Central memory CD8-positive, alpha-beta T cell (primary cell): Measurements from ENCODE around the gene CCDC28B.
A peak's percentile ranks its signal among the peaks of the same experiment; 100 is the strongest.

Source experiments
- ATAC-seq: fragments of 150-1000 bp; cut with Tn5 transposase; replicated peaks from 2 replicates; pipeline ENCODE4 v1.10.0; 2022; ENCODE audit warnings: mild to moderate bottlenecking, moderate FRiP score, moderate number of reproducible peaks; ENCODE audit not compliant: poor library complexity, severe bottlenecking; ENCODE audit errors: extremely low read depth
- DNase-seq, 2 donors: peaks; one replicate each; pipeline ENCODE4 v3.0.0; 2021; ENCODE audit warnings: low spot score in 2 of 2
- H3K27ac Mint-ChIP-seq: one replicate; pipeline ENCODE4 v1.8.0; 2022; ENCODE audit warnings: low read depth, mild to moderate bottlenecking, moderate library complexity, mixed read lengths
- H3K27me3 Mint-ChIP-seq: one replicate; pipeline ENCODE4 v1.8.0; 2022; ENCODE audit warnings: mixed read lengths
- H3K36me3 Mint-ChIP-seq: one replicate; pipeline ENCODE4 v1.8.0; 2022; ENCODE audit warnings: mild to moderate bottlenecking, moderate library complexity, mixed read lengths; ENCODE audit not compliant: insufficient read depth
- H3K4me1 Mint-ChIP-seq: one replicate; pipeline ENCODE4 v1.8.0; 2022; ENCODE audit warnings: mixed read lengths
- H3K4me3 Mint-ChIP-seq: one replicate; pipeline ENCODE4 v1.8.0; 2022; ENCODE audit warnings: mild to moderate bottlenecking, moderate library complexity, mixed read lengths
- H3K9me3 Mint-ChIP-seq: one replicate; pipeline ENCODE4 v1.8.0; 2022; ENCODE audit warnings: mixed read lengths

The CCDC28B gene

GRCh38 chr1:32239790-32240139 is 39.4 kb downstream of the CCDC28B start:
- no peak for DNase-seq
- Mint-ChIP-seq H3K4me1 (peaks cover 8% of the 10 kb centered on the region), H3K9me3 (no peaks in the 10 kb centered on the region), H3K27me3 (no peaks in the 10 kb centered on the region), H3K36me3 (peaks cover 5% of the 10 kb centered on the region), H3K27ac (no peak overlapping the region), H3K4me3 (peak overlapping the region; percentile 85)
- no peak for ATAC-seq

GRCh38 chr1:32240140-32240951 is 40.0 kb downstream of the CCDC28B start:
- DNase-seq (peak in 1 of 2 donors; percentile 29), ATAC-seq (peak; percentile 75)
- H3K4me1 Mint-ChIP-seq: peaks cover 8% of the 10 kb centered on the region
- H3K36me3 Mint-ChIP-seq: peaks cover 5% of the 10 kb centered on the region
- no peak overlapping the region for H3K27ac Mint-ChIP-seq
- H3K27me3 Mint-ChIP-seq: no peaks in the 10 kb centered on the region
- no peaks in the 10 kb centered on the region for H3K9me3 Mint-ChIP-seq
- peak overlapping the region; percentile 85 for H3K4me3 Mint-ChIP-seq

GRCh38 chr1:32241001-32241763 is 40.8 kb downstream of the CCDC28B start:
- Mint-ChIP-seq H3K27me3 (no peaks in the 10 kb centered on the region), H3K9me3 (no peaks in the 10 kb centered on the region), H3K27ac (peak overlapping the region; percentile 62), H3K36me3 (peaks cover 5% of the 10 kb centered on the region), H3K4me3 (peak overlapping the region; percentile 85), H3K4me1 (peaks cover 8% of the 10 kb centered on the region)
- DNase-seq (no peak), ATAC-seq (peak; percentile 74)

GRCh38 chr1:32242341-32242851 is 42.0 kb downstream of the CCDC28B start:
- no peak overlapping the region for H3K4me3 Mint-ChIP-seq
- no peaks in the 10 kb centered on the region for H3K9me3 Mint-ChIP-seq
- H3K27me3 Mint-ChIP-seq: no peaks in the 10 kb centered on the region
- no peak for DNase-seq
- ATAC-seq: no peak
- H3K27ac Mint-ChIP-seq: no peak overlapping the region
- H3K4me1 Mint-ChIP-seq: peaks cover 8% of the 10 kb centered on the region
- H3K36me3 Mint-ChIP-seq: peaks cover 5% of the 10 kb centered on the region

GRCh38 chr1:32246888-32247273 is 46.5 kb downstream of the CCDC28B start, which contains the start of gene FAM167B:
FAM167B (plus strand) TSS chr1:32247222; CDS start chr1:32247422, 200 bp downstream.
- H3K4me3 Mint-ChIP-seq: peak within 1 kb of the TSS; percentile 97
- no peak for DNase-seq
- peaks cover 46% of the 10 kb centered on the region for H3K4me1 Mint-ChIP-seq
- H3K27ac Mint-ChIP-seq: peak within 1 kb of the TSS; percentile 98
- no peaks in the 10 kb centered on the region for H3K27me3 Mint-ChIP-seq
- H3K36me3 Mint-ChIP-seq: peaks cover 17% of the 10 kb centered on the region
- H3K9me3 Mint-ChIP-seq: no peaks in the 10 kb centered on the region
- ATAC-seq: no peak

- ATAC-seq: no peak
- Mint-ChIP-seq H3K27ac (peak overlapping the region; percentile 98), H3K9me3 (no peaks in the 10 kb centered on the region), H3K27me3 (no peaks in the 10 kb centered on the region), H3K4me3 (peak overlapping the region; percentile 97), H3K36me3 (peaks cover 20% of the 10 kb centered on the region), H3K4me1 (peaks cover 46% of the 10 kb centered on the region)
- no peak for DNase-seq
These were observed 47.1 kb downstream of the CCDC28B start for GRCh38 chr1:32247452-32247851.

- ATAC-seq: no peak
- H3K4me1 Mint-ChIP-seq: peaks cover 50% of the 10 kb centered on the region
- DNase-seq: peak; percentile 50 to 71
- no peaks in the 10 kb centered on the region for H3K27me3 Mint-ChIP-seq
- H3K9me3 Mint-ChIP-seq: no peaks in the 10 kb centered on the region
- peaks cover 22% of the 10 kb centered on the region for H3K36me3 Mint-ChIP-seq
- H3K27ac Mint-ChIP-seq: peak overlapping the region; percentile 98
- peak overlapping the region; percentile 97 for H3K4me3 Mint-ChIP-seq
These were observed 47.8 kb downstream of the CCDC28B start for GRCh38 chr1:32247983-32248889.

- H3K36me3 Mint-ChIP-seq: peaks cover 30% of the 10 kb centered on the region
- H3K4me3 Mint-ChIP-seq: peak overlapping the region; percentile 97
- no peaks in the 10 kb centered on the region for H3K9me3 Mint-ChIP-seq
These were observed 49.6 kb downstream of the CCDC28B start for GRCh38 chr1:32249831-32250525.

GRCh38 chr1:32250893-32251716 is 50.7 kb downstream of the CCDC28B start, which contains the start of gene LCK:
LCK (plus strand) TSS chr1:32251265; CDS start chr1:32274330, 23,065 bp downstream.
- Mint-ChIP-seq H3K27me3 (no peaks in the 10 kb centered on the region), H3K27ac (peak within 1 kb of the TSS; percentile 98), H3K4me3 (peak within 1 kb of the TSS; percentile 97), H3K9me3 (no peaks in the 10 kb centered on the region), H3K4me1 (peaks cover 59% of the 10 kb centered on the region), H3K36me3 (peaks cover 34% of the 10 kb centered on the region)
- DNase-seq (peak in 1 of 2 donors; percentile 46), ATAC-seq (no peak)

More at GRCh38 chr1:32249831-32250525, 49.6 kb downstream of the CCDC28B start:
- DNase-seq (peak; percentile 60 to 81), ATAC-seq (peak; percentile 88)
- Mint-ChIP-seq H3K27ac (peak overlapping the region; percentile 98), H3K4me1 (peaks cover 59% of the 10 kb centered on the region), H3K27me3 (no peaks in the 10 kb centered on the region)
